Measurements from ENCODE around the gene FLT3.

Gene FLT3

GRCh38 chr13:27980280-27980998 lies 119.9 kb downstream of the FLT3 start:
- H3K36me3 ChIP-seq (replicated peaks in 1 of 2; ENCODE audit: control insufficient read depth in 2 of 2, insufficient read depth in 2 of 2, low read length in 2 of 2): no peaks in the 10 kb centered on the region
- no peak overlapping the region for H3K23ac ChIP-seq (ENCODE audit: low read depth, low read length, poor library complexity)
- no peak overlapping the region for H4K91ac ChIP-seq (ENCODE audit: low read depth, low read length, poor library complexity)
- peaks cover 53 to 84% (median 83%) of the 10 kb centered on the region in 3 experiments for H3K27me3 ChIP-seq (ENCODE audit: control insufficient read depth in 3 of 3, insufficient read depth in 3 of 3, low read depth in 1 of 3, low read length in 3 of 3)
- no peak overlapping the region for H2BK120ac ChIP-seq (ENCODE audit: low read depth, low read length)
- no CpG with 5 or more reads among the region's 54 CpGs for WGBS, 2 donors (ENCODE audit: extremely low coverage in 2 of 2, insufficient read length in 2 of 2, insufficient replicate concordance in 1 of 2)
- no peak overlapping the region for H4K8ac ChIP-seq (ENCODE audit: low read depth, low read length)
- no peaks in the 10 kb centered on the region for H3K79me1 ChIP-seq (ENCODE audit: low read depth, low read length)
- H3K14ac ChIP-seq (ENCODE audit: low read length): no peak overlapping the region
- no peak overlapping the region for H2BK15ac ChIP-seq (ENCODE audit: low read length)
- no peak overlapping the region for H3K4me3 ChIP-seq (ENCODE audit: low read length in 2 of 2)
- no peaks in the 10 kb centered on the region for H3K9me3 ChIP-seq (replicated peaks in 1 of 2; ENCODE audit: control insufficient read depth in 2 of 2, insufficient read depth in 1 of 2, low read depth in 1 of 2, low read length in 2 of 2)
- no peak overlapping the region for H2BK5ac ChIP-seq (ENCODE audit: low read length)
- no peak overlapping the region for H3K4ac ChIP-seq (ENCODE audit: low read length)
- no peak overlapping the region for H3K9ac ChIP-seq (ENCODE audit: low read depth, low read length, poor library complexity)
- no peak overlapping the region for H3K27ac ChIP-seq (replicated peaks; ENCODE audit: low read length)
- peak overlapping the region; percentile 27 for H3K18ac ChIP-seq (ENCODE audit: low read length)
- H2AFZ ChIP-seq (ENCODE audit: low read length): peak overlapping the region; percentile 13
- H2AK5ac ChIP-seq (ENCODE audit: low read depth, low read length): peak overlapping the region; percentile 34
- H2BK12ac ChIP-seq (ENCODE audit: low read length): no peak overlapping the region
- H3K4me1 ChIP-seq (ENCODE audit: control insufficient read depth in 2 of 2, insufficient read depth in 1 of 2, low read depth in 1 of 2, low read length in 2 of 2): no peaks in the 10 kb centered on the region
- H3K4me2 ChIP-seq (ENCODE audit: insufficient read depth, low read length, poor library complexity, severe bottlenecking): no peak overlapping the region
- no peak for DNase-seq (ENCODE audit: low spot score)

- H2AK5ac ChIP-seq (ENCODE audit: low read depth, low read length): no peak overlapping the region
- no peaks in the 10 kb centered on the region for H3K9me3 ChIP-seq (replicated peaks in 1 of 2; ENCODE audit: control insufficient read depth in 2 of 2, insufficient read depth in 1 of 2, low read depth in 1 of 2, low read length in 2 of 2)
- no peaks in the 10 kb centered on the region for H3K79me1 ChIP-seq (ENCODE audit: low read depth, low read length)
- H3K9ac ChIP-seq (ENCODE audit: low read depth, low read length, poor library complexity): no peak overlapping the region
- H2BK15ac ChIP-seq (ENCODE audit: low read length): no peak overlapping the region
- H4K91ac ChIP-seq (ENCODE audit: low read depth, low read length, poor library complexity): no peak overlapping the region
- no peak overlapping the region for H3K23ac ChIP-seq (ENCODE audit: low read depth, low read length, poor library complexity)
- no peak overlapping the region for H2BK12ac ChIP-seq (ENCODE audit: low read length)
- no peaks in the 10 kb centered on the region for H3K36me3 ChIP-seq (replicated peaks in 1 of 2; ENCODE audit: control insufficient read depth in 2 of 2, insufficient read depth in 2 of 2, low read length in 2 of 2)
- no peak overlapping the region for H3K27ac ChIP-seq (replicated peaks; ENCODE audit: low read length)
- H3K14ac ChIP-seq (ENCODE audit: low read length): no peak overlapping the region
- H4K8ac ChIP-seq (ENCODE audit: low read depth, low read length): no peak overlapping the region
- peaks cover 56 to 90% (median 89%) of the 10 kb centered on the region in 3 experiments for H3K27me3 ChIP-seq (ENCODE audit: control insufficient read depth in 3 of 3, insufficient read depth in 3 of 3, low read depth in 1 of 3, low read length in 3 of 3)
- H3K4me2 ChIP-seq (ENCODE audit: insufficient read depth, low read length, poor library complexity, severe bottlenecking): no peak overlapping the region
- H2BK120ac ChIP-seq (ENCODE audit: low read depth, low read length): no peak overlapping the region
- no peaks in the 10 kb centered on the region for H3K4me1 ChIP-seq (ENCODE audit: control insufficient read depth in 2 of 2, insufficient read depth in 1 of 2, low read depth in 1 of 2, low read length in 2 of 2)
- DNase-seq (ENCODE audit: low spot score): no peak
- no peak overlapping the region for H3K18ac ChIP-seq (ENCODE audit: low read length)
- H2BK5ac ChIP-seq (ENCODE audit: low read length): no peak overlapping the region
- no peak overlapping the region for H3K4me3 ChIP-seq (ENCODE audit: low read length in 2 of 2)
- no peak overlapping the region for H3K4ac ChIP-seq (ENCODE audit: low read length)
- H2AFZ ChIP-seq (ENCODE audit: low read length): no peak overlapping the region
- WGBS, 2 donors (ENCODE audit: extremely low coverage in 2 of 2, insufficient read length in 2 of 2, insufficient replicate concordance in 1 of 2): no CpG with 5 or more reads among the region's 15 CpGs
Measured at GRCh38 chr13:27979765-27980279, 120.6 kb downstream of the FLT3 start.

- DNase-seq (ENCODE audit: low spot score): no peak
- H4K91ac ChIP-seq (ENCODE audit: low read depth, low read length, poor library complexity): no peak overlapping the region
- no peak overlapping the region for H2AFZ ChIP-seq (ENCODE audit: low read length)
- H2BK15ac ChIP-seq (ENCODE audit: low read length): no peak overlapping the region
- no peak overlapping the region for H3K4me2 ChIP-seq (ENCODE audit: insufficient read depth, low read length, poor library complexity, severe bottlenecking)
- H3K18ac ChIP-seq (ENCODE audit: low read length): no peak overlapping the region
- no peak overlapping the region for H2BK12ac ChIP-seq (ENCODE audit: low read length)
- H3K4me1 ChIP-seq (ENCODE audit: control insufficient read depth in 2 of 2, insufficient read depth in 1 of 2, low read depth in 1 of 2, low read length in 2 of 2): no peaks in the 10 kb centered on the region
- H3K36me3 ChIP-seq (replicated peaks in 1 of 2; ENCODE audit: control insufficient read depth in 2 of 2, insufficient read depth in 2 of 2, low read length in 2 of 2): no peaks in the 10 kb centered on the region
- no peak overlapping the region for H3K4ac ChIP-seq (ENCODE audit: low read length)
- H3K23ac ChIP-seq (ENCODE audit: low read depth, low read length, poor library complexity): no peak overlapping the region
- H3K9ac ChIP-seq (ENCODE audit: low read depth, low read length, poor library complexity): no peak overlapping the region
- no peak overlapping the region for H2BK120ac ChIP-seq (ENCODE audit: low read depth, low read length)
- H2AK5ac ChIP-seq (ENCODE audit: low read depth, low read length): no peak overlapping the region
- WGBS, 2 donors (ENCODE audit: extremely low coverage in 2 of 2, insufficient read length in 2 of 2, insufficient replicate concordance in 1 of 2): no CpG with 5 or more reads among the region's 15 CpGs
- H3K27me3 ChIP-seq (ENCODE audit: control insufficient read depth in 3 of 3, insufficient read depth in 3 of 3, low read depth in 1 of 3, low read length in 3 of 3): peaks cover 62 to 97% (median 96%) of the 10 kb centered on the region in 3 experiments
- no peak overlapping the region for H2BK5ac ChIP-seq (ENCODE audit: low read length)
- peaks cover 0 to 3% of the 10 kb centered on the region in 2 donors for H3K9me3 ChIP-seq (replicated peaks in 1 of 2; ENCODE audit: control insufficient read depth in 2 of 2, insufficient read depth in 1 of 2, low read depth in 1 of 2, low read length in 2 of 2)
- H3K4me3 ChIP-seq (ENCODE audit: low read length in 2 of 2): no peak overlapping the region
- H3K14ac ChIP-seq (ENCODE audit: low read length): no peak overlapping the region
- H4K8ac ChIP-seq (ENCODE audit: low read depth, low read length): no peak overlapping the region
- no peak overlapping the region for H3K27ac ChIP-seq (replicated peaks; ENCODE audit: low read length)
- no peaks in the 10 kb centered on the region for H3K79me1 ChIP-seq (ENCODE audit: low read depth, low read length)
Measured at GRCh38 chr13:27979001-27979643, 121.3 kb downstream of the FLT3 start.

- H3K4ac ChIP-seq (ENCODE audit: low read length): no peak overlapping the region
- peak overlapping the region; percentile 66 for H3K18ac ChIP-seq (ENCODE audit: low read length)
- no peaks in the 10 kb centered on the region for H3K79me1 ChIP-seq (ENCODE audit: low read depth, low read length)
- peak overlapping the region; percentile 36 for H3K4me2 ChIP-seq (ENCODE audit: insufficient read depth, low read length, poor library complexity, severe bottlenecking)
- H3K9me3 ChIP-seq (replicated peaks in 1 of 2; ENCODE audit: control insufficient read depth in 2 of 2, insufficient read depth in 1 of 2, low read depth in 1 of 2, low read length in 2 of 2): peaks cover 0 to 3% of the 10 kb centered on the region in 2 donors
- H2BK12ac ChIP-seq (ENCODE audit: low read length): no peak overlapping the region
- H3K14ac ChIP-seq (ENCODE audit: low read length): no peak overlapping the region
- no peak for DNase-seq (ENCODE audit: low spot score)
- H3K27ac ChIP-seq (replicated peaks; ENCODE audit: low read length): no peak overlapping the region
- H3K27me3 ChIP-seq (ENCODE audit: control insufficient read depth in 3 of 3, insufficient read depth in 3 of 3, low read depth in 1 of 3, low read length in 3 of 3): peaks cover 64 to 98% (median 97%) of the 10 kb centered on the region in 3 experiments
- no peak overlapping the region for H4K91ac ChIP-seq (ENCODE audit: low read depth, low read length, poor library complexity)
- no peak overlapping the region for H2BK5ac ChIP-seq (ENCODE audit: low read length)
- no CpG with 5 or more reads among the region's 65 CpGs for WGBS, 2 donors (ENCODE audit: extremely low coverage in 2 of 2, insufficient read length in 2 of 2, insufficient replicate concordance in 1 of 2)
- H3K36me3 ChIP-seq (replicated peaks in 1 of 2; ENCODE audit: control insufficient read depth in 2 of 2, insufficient read depth in 2 of 2, low read length in 2 of 2): no peaks in the 10 kb centered on the region
- no peak overlapping the region for H2BK120ac ChIP-seq (ENCODE audit: low read depth, low read length)
- H2AK5ac ChIP-seq (ENCODE audit: low read depth, low read length): no peak overlapping the region
- H3K4me1 ChIP-seq (ENCODE audit: control insufficient read depth in 2 of 2, insufficient read depth in 1 of 2, low read depth in 1 of 2, low read length in 2 of 2): peaks cover 0 to 1% of the 10 kb centered on the region in 2 donors
- peak overlapping the region; percentile 35 for H2AFZ ChIP-seq (ENCODE audit: low read length)
- H3K9ac ChIP-seq (ENCODE audit: low read depth, low read length, poor library complexity): peak overlapping the region; percentile 31
- no peak overlapping the region for H3K23ac ChIP-seq (ENCODE audit: low read depth, low read length, poor library complexity)
- no peak overlapping the region for H4K8ac ChIP-seq (ENCODE audit: low read depth, low read length)
- peak overlapping the region in 1 of 2 donors; percentile 47 for H3K4me3 ChIP-seq (ENCODE audit: low read length in 2 of 2)
- H2BK15ac ChIP-seq (ENCODE audit: low read length): no peak overlapping the region
Measured at GRCh38 chr13:27978301-27978968, 121.9 kb downstream of the FLT3 start.
